GM21737 (cell line): ENCODE data around the gene C16orf90.
"Not testable (repeated sequence)": the region's sequence is repeated elsewhere in the genome, so short reads cannot be mapped to it uniquely, and the experiment has no call there.

ENCODE experiments used
- ATAC-seq: cut with Tn5 transposase; IDR thresholded peaks from one replicate; pipeline ENCODE4 v1.9.1; 2021; ENCODE audit warnings: mild to moderate bottlenecking, moderate library complexity; ENCODE audit not compliant: unreplicated experiment

C16orf90 gene

GRCh38 chr16:3513892-3514583, 18.7 kb upstream of the C16orf90 start:
- no peak for ATAC-seq

- no peak for ATAC-seq
Measured at GRCh38 chr16:3511286-3512180, 16.2 kb upstream of the C16orf90 start.

GRCh38 chr16:3510416-3510815, 15.1 kb upstream of the C16orf90 start:
- no peak for ATAC-seq

- ATAC-seq: no peak
Measured at GRCh38 chr16:3509470-3509928, 14.2 kb upstream of the C16orf90 start.

GRCh38 chr16:3508736-3509135, 13.4 kb upstream of the C16orf90 start:
- no peak for ATAC-seq

- no peak for ATAC-seq
Measured at GRCh38 chr16:3503523-3503922, 8.2 kb upstream of the C16orf90 start.

- ATAC-seq: no peak
Measured at GRCh38 chr16:3501783-3502400, 6.6 kb upstream of the C16orf90 start.

GRCh38 chr16:3501412-3501761, 6.1 kb upstream of the C16orf90 start:
- ATAC-seq: not testable (repeated sequence)

- ATAC-seq: no peak
Measured at GRCh38 chr16:3498988-3499387, 3.7 kb upstream of the C16orf90 start.

GRCh38 chr16:3497771-3498170, 2.5 kb upstream of the C16orf90 start:
- ATAC-seq: no peak

GRCh38 chr16:3496386-3496785, 1.1 kb upstream of the C16orf90 start:
- ATAC-seq: no peak

GRCh38 chr16:3494386-3494973, 809 bp downstream of the C16orf90 start:
- ATAC-seq: no peak

GRCh38 chr16:3492356-3492755, 2.9 kb downstream of the C16orf90 start:
- ATAC-seq: no peak

- ATAC-seq: no peak
Measured at GRCh38 chr16:3490911-3491629, 4.2 kb downstream of the C16orf90 start.

GRCh38 chr16:3488801-3489200, 6.5 kb downstream of the C16orf90 start:
- ATAC-seq: no peak

- no peak for ATAC-seq
Measured at GRCh38 chr16:3487521-3488410, 7.5 kb downstream of the C16orf90 start.

- ATAC-seq: no peak
Measured at GRCh38 chr16:3486506-3487215, 8.6 kb downstream of the C16orf90 start.

- ATAC-seq: no peak
Measured at GRCh38 chr16:3485821-3486505, 9.3 kb downstream of the C16orf90 start.
